Heart left ventricle (tissue), 16 donors: Measurements from ENCODE around the gene ARPC1A. TPM values are rescaled to one million over a fixed set of nuclear protein-coding genes. Genes with fewer than 3 reads are reported as not detected.
"Not testable (repeated sequence)": the region's sequence is repeated elsewhere in the genome, so short reads cannot be mapped to it uniquely, and the experiment has no call there.

Source experiments
- ATAC-seq, 4 donors: fragments of 200-7000 bp; cut with Tn5 transposase; one replicate each; pipeline ENCODE4 v1.9.1; 2020 to 2022; ENCODE audit warnings: moderate library complexity in 4 of 4, mild to moderate bottlenecking in 3 of 4, moderate number of reproducible peaks in 1 of 4
- DNase-seq, 5 donors: peaks; one replicate each; pipeline ENCODE4 v3.0.0-alpha.2; 2020
- H3K27ac ChIP-seq, 12 donors: fragments of 200-600 bp; sonication (generic) in 4 of 12; one replicate each; pipeline versions ENCODE4 v1.5.0 to v1.8.0; 2016 to 2022; ENCODE audit warnings: mild to moderate bottlenecking in 2 of 12
- H3K27me3 ChIP-seq, 9 donors: fragments of 200-600 bp; sonication (generic) in 2 of 9; one replicate each; pipeline versions ENCODE4 v1.5.1 to v1.8.0; 2016 to 2022; ENCODE audit warnings: mild to moderate bottlenecking in 3 of 9
- H3K36me3 ChIP-seq, 9 donors: fragments of 200-600 bp; sonication (generic) in 2 of 9; one replicate each; pipeline versions ENCODE4 v1.5.0 to v1.8.0; 2018 to 2022; ENCODE audit warnings: mild to moderate bottlenecking in 2 of 9
- H3K4me1 ChIP-seq, 12 donors: fragments of 200-600 bp; sonication (generic) in 4 of 12; one replicate each; pipeline versions ENCODE4 v1.5.0 to v1.8.0; 2016 to 2022; ENCODE audit warnings: mild to moderate bottlenecking in 3 of 12
- H3K4me3 ChIP-seq, 12 donors: fragments of 200-600 bp; sonication (generic) in 4 of 12; one replicate each; pipeline versions ENCODE4 v1.5.0 to v1.8.0; 2017 to 2022; ENCODE audit warnings: mild to moderate bottlenecking in 9 of 12, moderate library complexity in 4 of 12
- H3K9me3 ChIP-seq, 12 donors: fragments of 200-600 bp; sonication (generic) in 4 of 12; one replicate each; pipeline versions ENCODE4 v1.5.0 to v1.8.0; 2016 to 2022; ENCODE audit warnings: mild to moderate bottlenecking in 1 of 12
- POLR2A ChIP-seq, 2 donors: fragments of 450-650 bp; IDR thresholded peaks; one replicate each; pipeline ENCODE4 v1.6.1; 2017; ENCODE audit warnings: antibody characterized with exemption in 2 of 2, mild to moderate bottlenecking in 2 of 2, moderate library complexity in 2 of 2
- WGBS, 4 donors: extraction: QIAGEN DNeasy Blood & Tissue Kit in 2 of 4; methylation state at CpG; one replicate each; pipeline versions ENCODE4 v1.1.5 to v1.1.7; 2013 to 2018; 5-methylcytosine and 5-hydroxymethylcytosine counted together
- intact Hi-C, 10 donors: fragments of 100-400 bp; cut with DNase I; formaldehyde crosslinking; loops; one replicate each; pipeline versions ENCODE4 v1.11.1 to v1.14.2; 2022
- polyA plus RNA-seq, 2 donors: library from polyadenylated mRNA; stranded (reverse); fragments of 200-250 nt; gene quantifications; one replicate each; pipeline ENCODE4 v1.2.3, GENCODE V29; 2013
- total RNA-seq, 9 donors: library from RNA; depleted of rRNA in 2 of 9; stranded (reverse); fragments of >200 nt in 2 of 9; fragmentation: NEBNext Ultra II Directional in 3 of 9; extraction: Animal tissue kit (Norgen Biotek cat#: 25700) in 3 of 9; gene quantifications; one replicate each; pipeline versions ENCODE4 v1.1.0 to v1.2.4, GENCODE V29; 2016 to 2023
- TF ChIP-seq, protein P1 (sequence below), 12 donors: fragments of 200-600 bp; sonication (generic) in 4 of 12; IDR thresholded peaks; one replicate each; pipeline versions ENCODE4 v1.5.0 to v1.8.0; 2018 to 2022; ENCODE audit warnings: antibody characterized with exemption in 12 of 12, mild to moderate bottlenecking in 5 of 12
- donor health status: ischemic (EF 13 %, LVEDD 7.1; RV severe dilation, severe dysfunction).
- donor health status: healthy with polysubstance abuse.
- donor health status: DM: no; HTN: yes; CAD: no.
- donor health status: DM: no; HTN: no; CAD: no.
- donor health status: ischemic (EF 25% LVEDD 6.9; RV normal size, moderate dysfunction).
- donor health status: ischemic (EF 25% LVEDD 5.7; RV mildly dilated, moderate dysfunction).
- donor health status: healthy.
- donor health status: DM: yes; HTN: yes; CAD: no.
- donor health status: ischemic (EF 35%, LVEDD 5.7; RV mildly dilated, moderate dysfunction).
- donor health status: nonischemic (EF 11% LVEDD 7.7; RV severe dilation, severe dysfunction).
- donor health status: DM: yes; HTN: yes; CAD: no.
- donor health status: PGD.
- donor health status: ischemic (EF 29% LVEDD 5.4; RV normal size, mild dysfunction).
- donor health status: nonischemic (EF 23%, LVEDD 6.1; RV moderate dilation, normal function).

ARPC1A gene
- total and polyA plus RNA-seq, 11 donors: 97.1 to 208 (median 146) TPM

DNA sequence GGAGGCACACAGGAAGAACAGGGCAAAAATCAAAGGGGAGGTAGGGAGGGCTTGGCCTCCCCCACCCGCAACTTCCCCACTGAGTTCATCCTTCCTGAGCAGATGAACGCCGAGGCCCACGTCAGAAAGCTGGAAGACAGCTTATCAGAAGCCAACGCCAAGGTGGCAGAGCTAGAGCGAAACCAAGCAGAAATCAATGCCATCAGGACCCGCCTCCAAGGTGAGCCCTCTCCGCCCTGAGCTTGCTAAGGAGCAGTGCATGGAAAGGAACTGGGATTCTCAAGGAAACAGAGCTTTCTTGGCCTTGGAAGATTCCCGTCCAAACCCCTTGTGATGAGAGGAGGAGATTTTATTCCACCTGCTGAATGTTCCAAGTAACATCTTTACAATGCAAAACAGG is 36.5 kb upstream of the ARPC1A start:
- no peak for ATAC-seq
- H3K4me1 ChIP-seq: no peaks in the 10 kb centered on the region
- 71 to 78% (median 76%) methylated on average over 9 of the region's 9 CpGs for WGBS, 4 donors

DNA sequence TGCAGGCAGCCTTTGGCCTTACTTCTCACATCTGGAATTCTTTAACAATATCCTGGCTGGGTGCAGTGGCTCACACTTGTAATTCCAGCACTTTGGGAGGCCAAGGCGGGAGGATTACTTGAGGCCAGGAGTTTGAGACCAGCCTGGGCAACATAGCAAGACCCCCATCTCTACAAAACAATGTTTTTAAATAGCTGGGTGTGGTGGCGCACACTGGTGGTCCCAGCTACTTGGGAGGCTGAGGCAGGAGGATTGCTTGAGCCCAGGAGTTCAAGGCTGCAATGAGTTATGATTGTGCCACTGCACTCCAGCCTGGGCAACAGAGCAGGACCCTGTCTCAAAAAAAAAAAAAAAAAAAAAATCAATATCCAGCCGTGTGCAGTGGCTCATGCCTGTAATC is 35.5 kb upstream of the ARPC1A start:
- H3K36me3 ChIP-seq, DNase-seq, H3K9me3 ChIP-seq, H3K4me3 ChIP-seq, H3K27me3 ChIP-seq, ATAC-seq, intact Hi-C loops, H3K4me1 ChIP-seq, H3K27ac ChIP-seq: not testable (repeated sequence)
- WGBS, 4 donors: 91 to 98% (median 96%) methylated on average over 3 of the region's 3 CpGs

More for the DNA sequence above, 36.5 kb upstream of the ARPC1A start:
- Histone ChIP-seq H3K9me3 (no peaks in the 10 kb centered on the region), H3K36me3 (no peaks in the 10 kb centered on the region), H3K27ac (no peak overlapping the region), H3K4me3 (no peak overlapping the region), H3K27me3 (no peaks in the 10 kb centered on the region)
- TF ChIP-seq, protein P1, sequence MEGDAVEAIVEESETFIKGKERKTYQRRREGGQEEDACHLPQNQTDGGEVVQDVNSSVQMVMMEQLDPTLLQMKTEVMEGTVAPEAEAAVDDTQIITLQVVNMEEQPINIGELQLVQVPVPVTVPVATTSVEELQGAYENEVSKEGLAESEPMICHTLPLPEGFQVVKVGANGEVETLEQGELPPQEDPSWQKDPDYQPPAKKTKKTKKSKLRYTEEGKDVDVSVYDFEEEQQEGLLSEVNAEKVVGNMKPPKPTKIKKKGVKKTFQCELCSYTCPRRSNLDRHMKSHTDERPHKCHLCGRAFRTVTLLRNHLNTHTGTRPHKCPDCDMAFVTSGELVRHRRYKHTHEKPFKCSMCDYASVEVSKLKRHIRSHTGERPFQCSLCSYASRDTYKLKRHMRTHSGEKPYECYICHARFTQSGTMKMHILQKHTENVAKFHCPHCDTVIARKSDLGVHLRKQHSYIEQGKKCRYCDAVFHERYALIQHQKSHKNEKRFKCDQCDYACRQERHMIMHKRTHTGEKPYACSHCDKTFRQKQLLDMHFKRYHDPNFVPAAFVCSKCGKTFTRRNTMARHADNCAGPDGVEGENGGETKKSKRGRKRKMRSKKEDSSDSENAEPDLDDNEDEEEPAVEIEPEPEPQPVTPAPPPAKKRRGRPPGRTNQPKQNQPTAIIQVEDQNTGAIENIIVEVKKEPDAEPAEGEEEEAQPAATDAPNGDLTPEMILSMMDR (IDR thresholded peaks at IDR 0.05): no peak
- TF ChIP-seq POLR2A (IDR thresholded peaks at IDR 0.05): no peak
- intact Hi-C loops: loop anchor here in 2 of 10 donors (10.0 kb wide), 2 partner anchors 64 to 596 kb away; no protein-coding TSS in a partner anchor
- no peak for DNase-seq

DNA sequence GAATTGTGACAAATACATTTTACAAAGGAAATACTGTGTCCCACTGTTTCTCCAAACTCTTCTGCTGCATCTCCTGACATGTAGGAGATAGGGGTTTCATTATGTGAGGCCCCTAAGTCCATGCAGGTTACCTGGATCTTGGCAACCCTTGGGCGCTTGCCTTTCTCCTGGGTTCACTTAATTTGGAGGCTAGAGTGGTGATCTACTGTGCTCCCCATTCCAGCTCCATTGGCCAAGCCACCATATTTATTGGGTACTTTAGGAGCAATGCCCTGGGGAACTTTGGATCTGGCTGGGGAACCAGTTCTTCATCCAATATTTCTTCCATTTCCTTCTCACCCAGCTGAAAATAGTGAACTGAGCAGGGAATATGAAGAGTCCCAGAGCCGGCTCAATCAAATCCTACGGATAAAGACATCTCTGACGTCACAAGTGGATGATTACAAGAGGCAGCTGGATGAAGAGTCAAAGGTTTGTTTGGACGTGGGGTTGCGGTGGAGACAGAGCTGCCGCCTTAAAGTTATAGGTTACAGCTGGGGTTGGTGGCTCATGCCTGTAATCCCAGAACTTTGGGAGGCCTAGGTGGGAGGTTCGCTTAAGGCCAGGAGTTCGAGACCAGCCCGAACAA is 34.6 kb upstream of the ARPC1A start:
- no peak overlapping the region for H3K27ac ChIP-seq
- ATAC-seq (no peak), DNase-seq (no peak)
- TF ChIP-seq, protein P1 (IDR thresholded peaks at IDR 0.05): no peak
- TF ChIP-seq POLR2A (IDR thresholded peaks at IDR 0.05): no peak
- no peaks in the 10 kb centered on the region for H3K9me3 ChIP-seq
- 72 to 83% (median 80%) methylated on average over 10 of the region's 10 CpGs for WGBS, 4 donors
- intact Hi-C loops: no loop called here
- no peaks in the 10 kb centered on the region for H3K27me3 ChIP-seq
- H3K36me3 ChIP-seq: no peaks in the 10 kb centered on the region
- no peak overlapping the region for H3K4me3 ChIP-seq
- H3K4me1 ChIP-seq: no peaks in the 10 kb centered on the region

DNA sequence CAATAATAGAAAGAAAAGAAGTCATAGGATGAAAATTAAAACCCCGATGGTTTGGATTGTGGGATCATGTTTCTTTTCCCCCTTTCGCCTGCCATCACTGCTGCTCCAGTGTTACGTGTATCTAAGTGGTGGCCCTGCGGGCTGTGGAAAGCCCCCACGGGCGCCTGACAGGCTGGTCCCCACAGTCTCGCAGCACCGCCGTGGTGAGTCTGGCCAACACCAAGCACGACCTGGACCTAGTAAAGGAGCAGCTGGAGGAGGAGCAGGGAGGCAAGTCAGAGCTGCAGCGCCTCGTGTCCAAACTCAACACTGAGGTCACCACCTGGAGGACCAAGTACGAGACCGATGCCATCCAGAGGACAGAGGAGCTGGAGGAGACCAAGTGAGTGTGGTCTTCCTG is 33.6 kb upstream of the ARPC1A start:
- DNase-seq: no peak
- H3K4me3 ChIP-seq: no peak overlapping the region
- no peaks in the 10 kb centered on the region for H3K36me3 ChIP-seq
- TF ChIP-seq, protein P1 (IDR thresholded peaks at IDR 0.05): no peak
- H3K27ac ChIP-seq: no peak overlapping the region
- 86 to 93% (median 91%) methylated on average over 12 to 14 of the region's 14 CpGs for WGBS, 4 donors
- no peaks in the 10 kb centered on the region for H3K27me3 ChIP-seq
- no peaks in the 10 kb centered on the region for H3K9me3 ChIP-seq
- intact Hi-C loops: no loop called here
- H3K4me1 ChIP-seq: no peaks in the 10 kb centered on the region
- ATAC-seq: no peak

DNA sequence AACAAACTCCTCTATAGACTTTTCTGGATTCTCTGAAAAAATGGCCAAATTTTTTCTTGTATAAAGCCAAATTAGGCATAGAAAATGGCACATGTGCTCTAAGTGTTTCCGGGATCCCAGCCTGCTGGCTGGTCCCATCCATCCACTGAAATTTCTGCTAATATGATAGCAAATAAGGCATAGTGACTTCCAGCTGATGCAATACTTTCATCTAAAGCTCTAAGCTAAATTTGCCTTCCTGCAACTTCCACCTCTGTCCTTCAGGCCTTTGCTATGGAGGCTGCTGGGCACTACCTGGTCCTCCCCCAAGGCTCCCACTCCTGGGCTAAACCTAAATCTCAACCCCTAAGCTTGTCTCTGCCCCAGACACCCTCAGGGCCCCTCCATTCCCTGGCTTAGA is 32.5 kb upstream of the ARPC1A start:
- intact Hi-C loops: no loop called here
- no peaks in the 10 kb centered on the region for H3K4me1 ChIP-seq
- H3K4me3 ChIP-seq: no peak overlapping the region
- H3K9me3 ChIP-seq: no peaks in the 10 kb centered on the region
- no peaks in the 10 kb centered on the region for H3K27me3 ChIP-seq
- WGBS, 4 donors: 93 to 100% (median 95%) methylated on average over 1 of the region's 1 CpG
- no peaks in the 10 kb centered on the region for H3K36me3 ChIP-seq
- no peak overlapping the region for H3K27ac ChIP-seq
- TF ChIP-seq, protein P1 (IDR thresholded peaks at IDR 0.05): no peak
- TF ChIP-seq POLR2A (IDR thresholded peaks at IDR 0.05): no peak
- ATAC-seq (no peak), DNase-seq (no peak)
